HEK293 (cell line): ENCODE results near the gene SEC22C.

ENCODE experiments used
- RBAK ChIP-seq: fragments of 450-650 bp; formaldehyde crosslinking; IDR thresholded peaks from 2 replicates; pipeline ENCODE4 v1.5.1; 2016; ENCODE audit warnings: missing biosample characterization, missing genetic modification characterization
- ZBTB8A ChIP-seq: fragments of 450-650 bp; formaldehyde crosslinking; IDR thresholded peaks from 2 replicates; pipeline ENCODE4 v1.5.1; 2016; ENCODE audit warnings: missing biosample characterization, missing genetic modification characterization
- ZNF174 ChIP-seq: fragments of 450-650 bp; formaldehyde crosslinking; IDR thresholded peaks from 2 replicates; pipeline ENCODE4 v1.5.0; 2017; ENCODE audit warnings: missing biosample characterization, mild to moderate bottlenecking, missing genetic modification characterization
- ZNF239 ChIP-seq: fragments of 450-650 bp; formaldehyde crosslinking; IDR thresholded peaks from 2 replicates; pipeline ENCODE4 v1.5.1; 2016; ENCODE audit warnings: missing biosample characterization, missing genetic modification characterization
- ZNF426 ChIP-seq: fragments of 450-650 bp; formaldehyde crosslinking; IDR thresholded peaks from 2 replicates; pipeline ENCODE4 v1.5.1; 2017; ENCODE audit warnings: missing biosample characterization, missing genetic modification characterization, mild to moderate bottlenecking, inconsistent platforms, moderate library complexity
- ZNF561 ChIP-seq: fragments of 450-650 bp; IDR thresholded peaks from 2 replicates; pipeline ENCODE4 v1.5.1; 2018; ENCODE audit warnings: missing biosample characterization, missing genetic modification characterization, borderline replicate concordance
- TF ChIP-seq, protein P1 (sequence below): fragments of 450-650 bp; formaldehyde crosslinking; IDR thresholded peaks from 2 replicates; pipeline ENCODE4 v1.5.1; 2016; ENCODE audit warnings: missing biosample characterization, missing genetic modification characterization
- TF ChIP-seq, protein P2 (sequence below): fragments of 450-650 bp; formaldehyde crosslinking; IDR thresholded peaks from 2 replicates; pipeline ENCODE4 v1.5.1; 2016; ENCODE audit warnings: missing biosample characterization, missing genetic modification characterization

GRCh38 chr3:42575137-42575741 lies 6.5 kb downstream of the SEC22C start:
- TF ChIP-seq, protein P1, sequence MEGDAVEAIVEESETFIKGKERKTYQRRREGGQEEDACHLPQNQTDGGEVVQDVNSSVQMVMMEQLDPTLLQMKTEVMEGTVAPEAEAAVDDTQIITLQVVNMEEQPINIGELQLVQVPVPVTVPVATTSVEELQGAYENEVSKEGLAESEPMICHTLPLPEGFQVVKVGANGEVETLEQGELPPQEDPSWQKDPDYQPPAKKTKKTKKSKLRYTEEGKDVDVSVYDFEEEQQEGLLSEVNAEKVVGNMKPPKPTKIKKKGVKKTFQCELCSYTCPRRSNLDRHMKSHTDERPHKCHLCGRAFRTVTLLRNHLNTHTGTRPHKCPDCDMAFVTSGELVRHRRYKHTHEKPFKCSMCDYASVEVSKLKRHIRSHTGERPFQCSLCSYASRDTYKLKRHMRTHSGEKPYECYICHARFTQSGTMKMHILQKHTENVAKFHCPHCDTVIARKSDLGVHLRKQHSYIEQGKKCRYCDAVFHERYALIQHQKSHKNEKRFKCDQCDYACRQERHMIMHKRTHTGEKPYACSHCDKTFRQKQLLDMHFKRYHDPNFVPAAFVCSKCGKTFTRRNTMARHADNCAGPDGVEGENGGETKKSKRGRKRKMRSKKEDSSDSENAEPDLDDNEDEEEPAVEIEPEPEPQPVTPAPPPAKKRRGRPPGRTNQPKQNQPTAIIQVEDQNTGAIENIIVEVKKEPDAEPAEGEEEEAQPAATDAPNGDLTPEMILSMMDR (tag by site-specific recombination), result no peak
- no peak for TF ChIP-seq ZNF561 (tag by site-specific recombination)
- no peak for TF ChIP-seq ZNF174 (tag by site-specific recombination)
- TF ChIP-seq ZBTB8A (tag by site-specific recombination), result no peak
- no peak for TF ChIP-seq ZNF426
- TF ChIP-seq, protein P2, sequence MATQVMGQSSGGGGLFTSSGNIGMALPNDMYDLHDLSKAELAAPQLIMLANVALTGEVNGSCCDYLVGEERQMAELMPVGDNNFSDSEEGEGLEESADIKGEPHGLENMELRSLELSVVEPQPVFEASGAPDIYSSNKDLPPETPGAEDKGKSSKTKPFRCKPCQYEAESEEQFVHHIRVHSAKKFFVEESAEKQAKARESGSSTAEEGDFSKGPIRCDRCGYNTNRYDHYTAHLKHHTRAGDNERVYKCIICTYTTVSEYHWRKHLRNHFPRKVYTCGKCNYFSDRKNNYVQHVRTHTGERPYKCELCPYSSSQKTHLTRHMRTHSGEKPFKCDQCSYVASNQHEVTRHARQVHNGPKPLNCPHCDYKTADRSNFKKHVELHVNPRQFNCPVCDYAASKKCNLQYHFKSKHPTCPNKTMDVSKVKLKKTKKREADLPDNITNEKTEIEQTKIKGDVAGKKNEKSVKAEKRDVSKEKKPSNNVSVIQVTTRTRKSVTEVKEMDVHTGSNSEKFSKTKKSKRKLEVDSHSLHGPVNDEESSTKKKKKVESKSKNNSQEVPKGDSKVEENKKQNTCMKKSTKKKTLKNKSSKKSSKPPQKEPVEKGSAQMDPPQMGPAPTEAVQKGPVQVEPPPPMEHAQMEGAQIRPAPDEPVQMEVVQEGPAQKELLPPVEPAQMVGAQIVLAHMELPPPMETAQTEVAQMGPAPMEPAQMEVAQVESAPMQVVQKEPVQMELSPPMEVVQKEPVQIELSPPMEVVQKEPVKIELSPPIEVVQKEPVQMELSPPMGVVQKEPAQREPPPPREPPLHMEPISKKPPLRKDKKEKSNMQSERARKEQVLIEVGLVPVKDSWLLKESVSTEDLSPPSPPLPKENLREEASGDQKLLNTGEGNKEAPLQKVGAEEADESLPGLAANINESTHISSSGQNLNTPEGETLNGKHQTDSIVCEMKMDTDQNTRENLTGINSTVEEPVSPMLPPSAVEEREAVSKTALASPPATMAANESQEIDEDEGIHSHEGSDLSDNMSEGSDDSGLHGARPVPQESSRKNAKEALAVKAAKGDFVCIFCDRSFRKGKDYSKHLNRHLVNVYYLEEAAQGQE (tag by site-specific recombination), result no peak
- TF ChIP-seq ZNF239 (tag by site-specific recombination), result no peak
- no peak for TF ChIP-seq RBAK (tag by site-specific recombination)
